Measurements from ENCODE around the gene ERBB2. TPM values are rescaled to one million over a fixed set of nuclear protein-coding genes. Genes with fewer than 3 reads are reported as not detected.

ERBB2 gene
- total and polyA plus RNA-seq, 4 donors, result 32.2 to 130 (median 79.5) TPM

- no peak for ATAC-seq (ENCODE audit: insufficient read depth, low FRiP score)
Measured at GRCh38 chr17:39652587-39653315, 47.1 kb upstream of the ERBB2 start.

GRCh38 chr17:39653316-39653661 is 46.6 kb upstream of the ERBB2 start:
- H3K4me3 ChIP-seq, result no peak overlapping the region
- TF ChIP-seq CTCF (IDR thresholded peaks at IDR 0.05; ENCODE audit: control extremely low read depth, extremely low read depth), result no peak
- H3K9ac ChIP-seq (ENCODE audit: insufficient read depth in 1 of 2, low read length in 2 of 2), result no peak overlapping the region
- H3K9me3 ChIP-seq (ENCODE audit: control insufficient read depth in 4 of 4, insufficient read depth in 3 of 4, low read length in 3 of 4), result no peaks in the 10 kb centered on the region
- DNase-seq, result no peak
- peaks cover 0 to 28% (median 4%) of the 10 kb centered on the region in 5 donors for H3K4me1 ChIP-seq (ENCODE audit: control insufficient read depth in 5 of 5, insufficient read depth in 5 of 5, low read length in 5 of 5)
- peak overlapping the region in 1 of 2 donors; percentile 5 for H3K27ac ChIP-seq (ENCODE audit: low read depth in 1 of 2, low read length in 1 of 2)
- ATAC-seq (ENCODE audit: insufficient read depth, low FRiP score), result no peak
- 80 to 87% methylated on average over 12 of the region's 12 CpGs for WGBS, 2 donors
- H3K27me3 ChIP-seq (ENCODE audit: control insufficient read depth in 3 of 3, insufficient read depth in 3 of 3, low read length in 2 of 3), result no peaks in the 10 kb centered on the region
- H3K36me3 ChIP-seq (ENCODE audit: control insufficient read depth in 4 of 4, insufficient read depth in 4 of 4, low read length in 4 of 4), result peaks cover 0 to 11% (median 1%) of the 10 kb centered on the region in 4 donors

More at GRCh38 chr17:39652587-39653315, 47.1 kb upstream of the ERBB2 start:
- Histone ChIP-seq H3K4me1 (ENCODE audit: control insufficient read depth in 5 of 5, insufficient read depth in 5 of 5, low read length in 5 of 5) (peaks cover 0 to 27% (median 4%) of the 10 kb centered on the region in 5 donors), H3K9me3 (ENCODE audit: control insufficient read depth in 4 of 4, insufficient read depth in 3 of 4, low read length in 3 of 4) (no peaks in the 10 kb centered on the region), H3K9ac (ENCODE audit: insufficient read depth in 1 of 2, low read length in 2 of 2) (no peak overlapping the region), H3K27me3 (ENCODE audit: control insufficient read depth in 3 of 3, insufficient read depth in 3 of 3, low read length in 2 of 3) (no peaks in the 10 kb centered on the region), H3K4me3 (no peak overlapping the region), H3K36me3 (ENCODE audit: control insufficient read depth in 4 of 4, insufficient read depth in 4 of 4, low read length in 4 of 4) (peaks cover 0 to 8% (median 1%) of the 10 kb centered on the region in 4 donors), H3K27ac (ENCODE audit: low read depth in 1 of 2, low read length in 1 of 2) (peak overlapping the region in 1 of 2 donors; percentile 12)
- no peak for TF ChIP-seq CTCF (IDR thresholded peaks at IDR 0.05; ENCODE audit: control extremely low read depth, extremely low read depth)
- 59 to 69% methylated on average over 7 of the region's 7 CpGs for WGBS, 2 donors
- no peak for DNase-seq

- Histone ChIP-seq H3K36me3 (ENCODE audit: control insufficient read depth in 4 of 4, insufficient read depth in 4 of 4, low read length in 4 of 4) (peaks cover 0 to 16% (median 3%) of the 10 kb centered on the region in 4 donors), H3K9me3 (ENCODE audit: control insufficient read depth in 4 of 4, insufficient read depth in 3 of 4, low read length in 3 of 4) (no peaks in the 10 kb centered on the region), H3K27ac (ENCODE audit: low read depth in 1 of 2, low read length in 1 of 2) (peak overlapping the region in 1 of 2 donors; percentile 5), H3K9ac (ENCODE audit: insufficient read depth in 1 of 2, low read length in 2 of 2) (peak overlapping the region in 1 of 2 donors; percentile 23), H3K4me1 (ENCODE audit: control insufficient read depth in 5 of 5, insufficient read depth in 5 of 5, low read length in 5 of 5) (peaks cover 0 to 30% (median 4%) of the 10 kb centered on the region in 5 donors), H3K4me3 (no peak overlapping the region), H3K27me3 (ENCODE audit: control insufficient read depth in 3 of 3, insufficient read depth in 3 of 3, low read length in 2 of 3) (no peaks in the 10 kb centered on the region)
- DNase-seq, result peak in 1 of 3 donors; percentile 64
- 67 to 74% methylated on average over 14 of the region's 14 CpGs for WGBS, 2 donors
- TF ChIP-seq CTCF (IDR thresholded peaks at IDR 0.05; ENCODE audit: control extremely low read depth, extremely low read depth), result peak; percentile 54
- ATAC-seq (ENCODE audit: insufficient read depth, low FRiP score), result no peak
Measured at GRCh38 chr17:39653662-39654331, 46.1 kb upstream of the ERBB2 start.

All from lung (tissue), 12 donors.